HepG2 (cell line): ENCODE measurements around the gene STX2. TPM values are rescaled to one million over a fixed set of nuclear protein-coding genes. Genes with fewer than 3 reads are reported as not detected.

Experiments used
- CENPT ChIP-seq: sonication (generic); formaldehyde crosslinking; IDR thresholded peaks from 2 replicates; pipeline ENCODE4 v1.8.0; 2022; ENCODE audit warnings: low read depth, mild to moderate bottlenecking, moderate library complexity, missing genetic modification reagents
- ERF ChIP-seq: IDR thresholded peaks from 2 replicates; pipeline ENCODE4 v1.6.1; 2018; ENCODE audit warnings: missing biosample characterization, missing genetic modification reagents
- FOSL2 ChIP-seq: sonication (generic); formaldehyde crosslinking; IDR thresholded peaks from 2 replicates; pipeline ENCODE4 v1.4.0; 2020; ENCODE audit warnings: missing genetic modification reagents
- HNRNPL ChIP-seq: fragments of 200-400 bp; formaldehyde crosslinking; IDR thresholded peaks from 2 replicates; pipeline ENCODE4 v1.6.1; 2017; ENCODE audit warnings: mild to moderate bottlenecking, low read depth, low read length
- MXD4 ChIP-seq: IDR thresholded peaks from 2 replicates; pipeline ENCODE4 v1.6.1; 2016; ENCODE audit warnings: mild to moderate bottlenecking, missing biosample characterization, missing genetic modification reagents
- PLRG1 ChIP-seq: fragments of 450-650 bp; conservative IDR thresholded peaks from 2 replicates; pipeline ENCODE4 v1.6.1; 2016
- RAD21 ChIP-seq: fragments of 450-650 bp; formaldehyde crosslinking; IDR thresholded peaks from 2 replicates; pipeline ENCODE4 v1.5.0; 2020; ENCODE audit warnings: mild to moderate bottlenecking
- SALL1 ChIP-seq: sonication (generic); formaldehyde crosslinking; IDR thresholded peaks from 2 replicates; pipeline ENCODE4 v1.8.0; 2022; ENCODE audit warnings: mild to moderate bottlenecking, missing genetic modification reagents
- ZFP91 ChIP-seq: sonication (generic); formaldehyde crosslinking; IDR thresholded peaks from 2 replicates; pipeline ENCODE4 v1.9.0; 2022; ENCODE audit warnings: missing genetic modification reagents, mild to moderate bottlenecking, borderline replicate concordance
- ZFX ChIP-seq: sonication (generic); formaldehyde crosslinking; IDR thresholded peaks from 2 replicates; pipeline ENCODE4 v1.4.0; 2020; ENCODE audit warnings: mild to moderate bottlenecking, low read depth, missing genetic modification reagents, moderate library complexity
- ZGPAT ChIP-seq: IDR thresholded peaks from 2 replicates; pipeline ENCODE4 v1.6.1; 2016; ENCODE audit warnings: mild to moderate bottlenecking
- ZNF580 ChIP-seq: IDR thresholded peaks from 2 replicates; pipeline ENCODE4 v1.6.1; 2016; ENCODE audit warnings: low read depth, borderline replicate concordance
- ZNF687 ChIP-seq: sonication (generic); formaldehyde crosslinking; IDR thresholded peaks from 2 replicates; pipeline ENCODE4 v1.5.1; 2020; ENCODE audit warnings: mild to moderate bottlenecking, missing genetic modification reagents, moderate library complexity
- polyA plus RNA-seq, 8 experiments: library from polyadenylated mRNA; depleted of rRNA in 3 of 8; stranded (reverse) in 7 of 8; unstranded in 1 of 8; fragments of >200 nt; fragmentation: Illumina TruSeq in 4 of 8; extraction: Trizol in 4 of 8; gene quantifications; 2 replicates each; pipeline versions ENCODE4 v1.2.1 to v1.2.3, GENCODE V29; 2011 to 2016; ENCODE audit warnings: low read depth in 4 of 8, missing spikeins in 1 of 8, mixed read lengths in 1 of 8; ENCODE audit not compliant: insufficient read depth in 1 of 8
- total RNA-seq, 5 experiments: library from RNA; depleted of rRNA; stranded (reverse); fragments of >200 nt; fragmentation: Illumina TruSeq; extraction: Trizol; gene quantifications; 2 replicates each; pipeline ENCODE4 v1.2.3, GENCODE V29; 2016; ENCODE audit warnings: low read depth in 1 of 5

The STX2 gene
- total and polyA plus RNA-seq, 2 of the 13 experiments (the other 11 are each of a cell fraction or from before 2014, with no cell fraction given) = 13.4 to 25.1 TPM

GRCh38 chr12:130761537-130762318, 77.3 kb downstream of the STX2 start (continued):
- TF ChIP-seq CENPT = no peak
- TF ChIP-seq ZFX (CRISPR knock-in tag) = 0 out of 2 replicates have a peak, but pooled peaks have one; percentile 28
- peak; percentile 94 for TF ChIP-seq RAD21 (CRISPR knock-in tag)
- 0 out of 2 replicates have a peak, but pooled peaks have one; percentile 33 for TF ChIP-seq HNRNPL
- TF ChIP-seq ZGPAT (CRISPR knock-in tag) = no peak
- 0 out of 2 replicates have a peak, but pooled peaks have one; percentile 29 for TF ChIP-seq ERF (CRISPR knock-in tag)
- TF ChIP-seq SALL1 = peak; percentile 47; the same call in 1 of the 2 replicates
- no peak for TF ChIP-seq PLRG1
- no peak for TF ChIP-seq MXD4 (CRISPR knock-in tag)
- peak; percentile 25; the same call in 1 of the 2 replicates for TF ChIP-seq ZFP91 (CRISPR knock-in tag)
- TF ChIP-seq ZNF687 (CRISPR knock-in tag) = peak; percentile 44
- peak; percentile 41; the same call in 1 of the 2 replicates for TF ChIP-seq ZNF580 (CRISPR knock-in tag)
- peak; percentile 31; the same call in 1 of the 2 replicates for TF ChIP-seq FOSL2 (CRISPR knock-in tag)
